AG08396 (cell line): ENCODE data around the gene ZNF341.

Experiments
- DNase-seq: peaks from one replicate; pipeline ENCODE4 v3.0.0; 2012; ENCODE audit warnings: low spot score, mixed read lengths

Gene ZNF341

GRCh38 chr20:33825340-33826269 is 93.8 kb downstream of the ZNF341 start:
- no peak for DNase-seq

GRCh38 chr20:33826270-33826897 is 94.6 kb downstream of the ZNF341 start:
- no peak for DNase-seq

DNA sequence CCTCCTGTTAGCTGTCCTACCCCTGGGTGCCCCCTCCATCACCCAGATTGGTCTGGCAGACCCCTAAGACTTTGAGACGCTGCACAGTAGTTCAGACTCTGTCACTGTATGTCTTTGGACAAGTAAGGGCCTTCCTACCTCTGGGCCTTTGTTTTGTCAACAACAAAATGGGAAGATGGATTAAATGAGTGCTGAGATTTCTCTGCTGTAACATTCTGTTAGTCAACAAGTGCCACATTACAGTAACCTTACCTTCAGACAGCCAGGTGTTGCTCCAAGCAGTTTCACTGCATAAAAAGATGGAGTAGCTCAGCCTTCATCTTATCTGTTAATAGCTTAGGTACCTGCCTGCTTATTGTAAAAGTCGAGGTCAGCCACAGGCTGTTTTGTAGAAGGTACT is 95.3 kb downstream of the ZNF341 start:
- no peak for DNase-seq

GRCh38 chr20:33827634-33828325 is 96.0 kb downstream of the ZNF341 start:
- DNase-seq: no peak

GRCh38 chr20:33828326-33828844 is 96.6 kb downstream of the ZNF341 start:
- no peak for DNase-seq

GRCh38 chr20:33828967-33829560 is 97.3 kb downstream of the ZNF341 start:
- DNase-seq: no peak

- no peak for DNase-seq
Measured at GRCh38 chr20:33829636-33830035, 97.8 kb downstream of the ZNF341 start.

- no peak for DNase-seq
Measured at GRCh38 chr20:33830371-33830770, 98.6 kb downstream of the ZNF341 start.

DNA sequence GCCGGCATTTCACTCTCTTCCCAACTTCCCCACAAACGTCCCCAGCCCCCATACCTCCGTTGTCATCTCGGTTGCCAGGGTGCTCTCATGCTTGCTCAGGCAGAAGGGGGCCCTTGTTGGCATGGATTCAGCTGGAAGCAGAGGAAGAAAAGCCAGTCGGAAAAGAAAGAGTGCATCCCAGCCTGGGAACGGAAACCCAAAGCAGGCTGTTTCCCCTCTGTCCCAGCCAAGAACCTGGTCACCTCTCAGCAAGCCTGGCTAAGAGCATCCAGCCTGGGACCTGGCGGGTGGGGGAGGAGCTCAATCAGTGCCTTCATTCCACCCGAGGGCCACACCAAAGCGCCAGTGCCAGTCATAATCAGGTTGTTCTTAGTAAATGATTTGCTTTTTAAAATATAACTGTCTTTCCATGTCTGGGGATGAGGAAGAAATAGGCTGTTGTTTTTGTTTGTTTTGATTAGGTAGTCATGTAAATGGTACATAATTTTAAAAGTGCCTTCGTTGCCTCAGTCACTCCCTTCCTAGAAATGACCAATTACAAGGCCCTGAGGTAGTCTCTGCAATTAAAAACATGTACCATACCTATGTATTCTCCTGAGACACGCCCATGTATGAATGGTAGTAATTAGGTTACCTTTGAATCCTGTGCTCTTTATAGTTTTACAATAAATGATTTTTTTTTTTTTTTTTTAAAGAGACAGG is 100.5 kb downstream of the ZNF341 start:
- DNase-seq: no peak

DNA sequence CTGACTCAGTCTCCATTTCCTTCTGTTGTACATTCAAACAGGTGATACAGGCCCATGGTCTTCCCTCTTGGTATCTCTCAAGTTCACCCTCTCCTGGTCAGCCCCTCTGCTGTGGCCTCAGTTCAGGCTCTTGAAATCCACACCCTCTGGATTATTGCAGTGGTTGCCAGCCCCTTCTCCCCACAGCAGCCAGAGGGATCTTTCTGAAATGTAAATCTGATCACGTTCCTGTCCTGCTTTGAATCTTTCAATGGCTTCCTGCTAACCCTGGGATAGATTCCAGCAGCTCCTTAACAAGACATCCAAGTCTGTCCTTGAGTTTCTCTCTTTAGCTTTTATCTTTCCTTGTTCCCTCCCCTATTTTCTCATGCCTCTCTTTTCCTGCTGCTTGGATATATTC is 101.5 kb downstream of the ZNF341 start:
- DNase-seq: no peak

DNA sequence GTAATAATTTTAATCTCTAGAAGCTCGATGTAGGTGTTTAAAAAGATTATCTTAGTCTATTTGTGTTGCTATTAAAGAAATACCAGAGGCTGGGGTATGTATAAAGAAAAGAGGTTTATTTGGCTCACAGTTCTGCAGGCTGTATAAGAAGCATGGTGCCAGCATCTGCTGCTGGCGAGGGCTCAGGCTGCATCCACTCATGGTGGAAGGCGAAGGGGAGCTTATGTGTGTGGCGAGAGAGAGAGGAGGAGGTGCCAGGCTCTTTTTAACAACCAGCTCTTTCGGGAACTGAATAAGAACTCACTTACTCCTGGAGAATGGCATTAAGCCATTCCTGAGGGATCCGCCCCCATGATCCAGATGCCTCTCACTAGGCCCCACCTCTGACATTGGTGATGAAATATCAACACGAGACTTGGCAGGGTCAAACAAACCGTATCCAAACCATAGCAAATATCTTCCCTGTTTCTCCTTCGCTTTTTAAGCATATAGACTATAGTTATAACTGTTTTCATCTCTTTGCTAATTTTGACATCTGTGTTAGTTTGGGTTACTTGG is 103.9 kb downstream of the ZNF341 start:
- DNase-seq: no peak

DNA sequence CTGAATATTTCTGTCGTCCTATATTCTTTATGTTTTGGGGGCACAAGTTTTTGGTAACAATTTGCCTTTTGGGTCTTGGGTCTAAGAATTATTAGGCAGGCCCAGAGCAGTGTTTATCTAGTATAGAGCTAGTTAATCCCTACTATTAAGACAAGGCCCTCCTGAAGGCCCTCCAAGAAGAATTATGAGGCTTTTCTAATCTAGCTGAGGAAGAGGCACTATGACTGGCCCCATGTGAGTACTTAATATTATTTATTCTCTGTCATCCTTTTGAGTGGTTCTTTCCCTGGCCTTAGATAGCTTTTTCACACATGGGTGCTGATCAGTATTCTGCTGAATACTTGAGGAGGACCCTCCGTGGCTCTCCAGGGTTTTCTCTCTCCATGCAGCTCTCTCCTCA is 104.5 kb downstream of the ZNF341 start:
- DNase-seq: no peak

DNA sequence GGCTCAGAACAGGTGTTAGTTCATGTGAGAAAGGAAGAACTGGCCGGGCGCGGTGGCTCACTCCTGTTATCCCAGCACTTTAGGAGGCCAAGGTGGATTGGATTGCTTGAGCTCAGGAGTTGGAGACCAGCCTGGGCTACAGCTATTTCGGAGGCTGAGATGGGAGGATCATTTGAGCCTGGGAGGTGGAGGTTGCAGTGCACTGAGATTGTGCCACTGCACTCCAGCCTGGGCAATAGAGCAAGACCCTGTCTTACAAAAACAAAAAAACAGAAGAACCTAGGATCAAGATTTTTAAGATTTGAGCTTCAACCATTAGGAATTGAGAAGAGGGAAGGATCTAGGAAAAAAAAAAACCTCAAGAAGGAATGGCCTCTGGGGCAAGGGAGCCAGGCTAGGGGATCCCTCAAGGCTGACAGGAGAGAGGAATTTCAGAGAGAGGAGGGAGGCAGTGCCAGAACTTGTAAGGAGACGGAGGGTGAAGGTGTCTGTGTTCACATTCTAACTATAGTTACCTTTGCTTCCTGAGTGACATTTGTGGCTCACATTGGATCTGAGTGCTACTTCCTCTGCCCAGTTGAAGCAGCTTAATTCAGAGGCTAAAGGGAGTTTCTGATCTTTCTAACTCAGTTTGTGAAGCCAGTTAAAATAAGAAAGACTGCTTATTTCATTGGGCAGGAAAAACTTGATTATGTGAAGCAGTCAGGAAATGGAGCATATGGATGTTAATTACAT is 105.5 kb downstream of the ZNF341 start:
- no peak for DNase-seq

DNA sequence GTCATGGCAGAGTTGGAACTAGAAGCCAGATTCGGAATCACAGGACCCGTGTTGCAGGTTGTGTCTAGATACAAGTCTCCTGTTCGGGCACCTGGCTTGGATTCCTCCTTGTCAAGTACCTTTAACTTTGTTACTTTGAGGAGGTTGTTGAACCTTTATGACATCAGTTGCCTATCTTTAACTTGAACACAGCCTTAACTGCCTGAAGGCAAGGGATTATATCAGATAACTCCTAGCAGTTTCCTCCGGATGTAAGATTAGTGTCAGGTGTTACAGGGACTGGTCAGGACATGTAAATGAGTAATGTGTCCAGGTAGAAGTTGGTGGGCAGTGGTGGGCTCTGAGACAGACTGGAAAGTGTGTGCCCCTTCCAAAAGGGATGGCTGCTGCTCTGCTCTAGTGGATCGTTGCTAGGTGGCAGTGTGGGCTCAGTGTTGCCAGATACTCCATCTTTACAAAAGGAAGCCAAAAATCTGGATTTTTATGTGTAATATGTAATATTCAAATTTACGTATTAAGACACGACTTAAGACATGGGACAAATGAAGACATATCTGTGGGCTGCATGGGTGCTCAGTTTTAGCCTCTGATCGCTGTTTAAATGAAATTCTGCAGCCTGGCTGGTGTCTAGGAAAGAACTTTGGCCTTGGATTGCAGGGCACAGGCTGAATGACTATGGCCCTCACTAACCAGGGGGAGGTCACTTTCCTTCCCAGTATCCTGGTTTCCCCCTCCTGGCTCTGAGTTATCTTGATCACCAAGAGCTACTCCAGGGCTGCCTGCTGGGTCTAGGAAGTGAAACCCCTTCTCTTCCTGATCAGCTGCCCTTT is 106.5 kb downstream of the ZNF341 start:
- DNase-seq: no peak

GRCh38 chr20:33839591-33839990 is 107.8 kb downstream of the ZNF341 start:
- no peak for DNase-seq

DNA sequence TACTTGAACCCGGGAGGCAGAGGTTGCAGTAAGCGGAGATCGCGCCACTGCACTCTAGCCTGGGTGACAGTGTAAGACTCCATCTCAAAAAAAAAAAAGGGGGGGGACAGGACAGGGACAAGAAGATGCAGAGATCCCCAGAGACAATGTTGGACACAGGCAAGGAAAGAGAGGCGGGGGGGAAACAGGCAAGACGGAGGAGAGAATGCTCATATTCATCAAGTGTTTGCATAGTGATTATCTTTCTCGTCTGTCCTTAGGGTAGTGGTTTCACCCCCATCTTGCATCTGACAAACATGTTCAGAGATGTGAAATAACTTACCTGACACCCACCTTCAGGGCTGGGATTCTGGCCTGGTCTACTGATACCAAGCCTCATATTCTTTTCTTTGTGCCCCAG is 108.4 kb downstream of the ZNF341 start:
- no peak for DNase-seq

DNA sequence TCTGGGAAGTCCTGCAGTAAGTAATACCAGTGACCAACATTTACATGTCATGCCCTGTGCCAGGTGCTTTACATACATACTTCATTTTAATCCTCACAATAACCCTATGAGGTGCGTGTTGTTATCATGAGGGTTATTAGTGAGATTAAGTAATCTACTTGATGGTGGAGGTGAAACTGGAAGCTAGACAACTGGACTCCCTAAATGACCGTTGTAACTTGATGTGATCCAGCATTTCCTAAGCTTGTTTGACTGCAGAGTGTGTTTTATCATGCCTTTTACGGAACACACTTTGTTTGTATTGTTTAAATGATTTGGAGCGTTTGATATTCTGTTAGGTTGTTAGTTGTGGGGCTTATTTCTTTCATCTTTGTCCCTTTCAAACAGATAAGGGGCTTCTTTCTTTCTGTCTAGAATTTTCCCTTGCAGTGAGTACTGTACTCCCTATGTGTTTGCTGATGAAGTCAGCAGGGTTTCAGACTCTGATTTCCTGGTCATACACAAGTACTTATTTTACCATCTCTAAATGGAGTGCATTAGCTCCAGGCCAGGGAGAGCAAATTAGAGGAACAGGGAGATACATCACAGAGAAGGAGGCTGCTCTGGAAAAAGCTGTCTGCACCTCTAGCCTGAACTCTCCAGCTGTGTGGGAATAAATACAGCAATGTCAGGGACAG is 109.1 kb downstream of the ZNF341 start:
- no peak for DNase-seq

DNA sequence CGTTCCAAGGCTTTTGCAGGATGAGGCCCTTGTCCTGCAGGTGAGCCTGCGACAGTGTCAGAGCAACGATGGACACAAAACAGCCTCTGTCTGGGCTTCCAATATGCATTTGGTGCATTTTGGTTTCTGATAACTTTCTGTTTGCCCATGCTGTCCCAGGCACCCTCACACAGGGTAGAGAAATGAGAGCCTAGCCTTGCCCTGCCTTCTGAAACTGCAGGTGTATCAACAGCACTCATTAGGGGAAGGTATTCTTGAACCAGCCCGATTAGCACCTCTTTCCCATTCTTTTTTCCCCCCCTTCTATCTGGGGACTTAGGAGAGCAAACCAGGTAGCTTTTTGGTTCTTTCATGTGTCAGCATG is 109.6 kb downstream of the ZNF341 start:
- DNase-seq: no peak
